Omental fat pad (tissue), 4 donors: ENCODE measurements around the gene ACTG2. TPM values are rescaled to one million over a fixed set of nuclear protein-coding genes. Genes with fewer than 3 reads are reported as not detected.

Experiments used
- ATAC-seq: fragments of 150-250 bp; one replicate; pipeline ENCODE4 v1.9.1; 2016; ENCODE audit warnings: mild to moderate bottlenecking, moderate library complexity; ENCODE audit not compliant: low FRiP score
- DNase-seq: peaks from one replicate; pipeline ENCODE4 v3.0.0-alpha.2; 2019; ENCODE audit warnings: low spot score
- total RNA-seq, 4 donors: library from RNA; depleted of rRNA; stranded (reverse); fragments of >200 nt; gene quantifications; one replicate each; pipeline ENCODE4 v1.1.0, GENCODE V29; 2016
- TF ChIP-seq, protein P1 (sequence below), 3 donors: fragments of 450-650 bp; IDR thresholded peaks; one replicate each; pipeline ENCODE4 v1.5.1; 2016 to 2017; ENCODE audit warnings: antibody characterized with exemption in 3 of 3, mild to moderate bottlenecking in 3 of 3, moderate library complexity in 2 of 3

ACTG2 gene
- total RNA-seq, 4 donors from 2014 or later, result 3.7 to 56.6 (median 7.4) TPM

GRCh38 chr2:73908689-73909652, 16.2 kb downstream of the ACTG2 start:
- DNase-seq (no peak), ATAC-seq (no peak)
- TF ChIP-seq, protein P1, sequence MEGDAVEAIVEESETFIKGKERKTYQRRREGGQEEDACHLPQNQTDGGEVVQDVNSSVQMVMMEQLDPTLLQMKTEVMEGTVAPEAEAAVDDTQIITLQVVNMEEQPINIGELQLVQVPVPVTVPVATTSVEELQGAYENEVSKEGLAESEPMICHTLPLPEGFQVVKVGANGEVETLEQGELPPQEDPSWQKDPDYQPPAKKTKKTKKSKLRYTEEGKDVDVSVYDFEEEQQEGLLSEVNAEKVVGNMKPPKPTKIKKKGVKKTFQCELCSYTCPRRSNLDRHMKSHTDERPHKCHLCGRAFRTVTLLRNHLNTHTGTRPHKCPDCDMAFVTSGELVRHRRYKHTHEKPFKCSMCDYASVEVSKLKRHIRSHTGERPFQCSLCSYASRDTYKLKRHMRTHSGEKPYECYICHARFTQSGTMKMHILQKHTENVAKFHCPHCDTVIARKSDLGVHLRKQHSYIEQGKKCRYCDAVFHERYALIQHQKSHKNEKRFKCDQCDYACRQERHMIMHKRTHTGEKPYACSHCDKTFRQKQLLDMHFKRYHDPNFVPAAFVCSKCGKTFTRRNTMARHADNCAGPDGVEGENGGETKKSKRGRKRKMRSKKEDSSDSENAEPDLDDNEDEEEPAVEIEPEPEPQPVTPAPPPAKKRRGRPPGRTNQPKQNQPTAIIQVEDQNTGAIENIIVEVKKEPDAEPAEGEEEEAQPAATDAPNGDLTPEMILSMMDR (IDR thresholded peaks at IDR 0.05), result no peak

GRCh38 chr2:73910873-73911547, 18.2 kb downstream of the ACTG2 start:
- ATAC-seq (no peak), DNase-seq (no peak)
- TF ChIP-seq, protein P1 (IDR thresholded peaks at IDR 0.05), result no peak

DNA sequence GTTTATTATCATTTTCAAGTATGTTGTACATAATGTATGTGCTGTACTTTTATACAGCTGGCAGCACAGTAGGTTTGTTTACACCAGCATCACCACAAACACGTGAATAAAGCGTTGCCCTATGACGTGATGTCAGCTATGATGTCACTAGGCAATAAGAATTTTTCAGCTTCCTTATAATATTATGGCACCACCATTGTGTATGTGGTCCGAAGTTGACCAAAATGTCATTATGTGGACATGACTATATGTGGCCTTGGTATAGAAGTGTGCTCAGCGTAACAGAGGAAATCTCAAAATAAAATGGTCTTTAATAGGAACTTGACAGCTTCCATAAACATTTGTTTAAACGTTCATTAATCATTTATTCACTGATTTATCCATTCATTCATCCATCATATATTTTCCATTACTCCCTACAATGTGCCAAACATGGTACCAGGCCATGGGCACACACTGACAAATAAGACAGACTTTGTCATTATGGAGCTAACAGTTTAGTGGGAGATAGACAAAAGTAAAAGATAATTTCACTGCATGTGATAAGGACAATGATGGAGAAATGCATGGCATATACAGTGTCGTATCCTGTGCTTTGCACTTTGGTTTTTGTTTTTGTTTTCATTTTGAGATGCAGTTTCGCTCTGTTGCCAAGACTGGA, 18.9 kb downstream of the ACTG2 start:
- TF ChIP-seq, protein P1 (IDR thresholded peaks at IDR 0.05), result no peak
- no peak for ATAC-seq
- DNase-seq, result no peak

- ATAC-seq, result no peak
- DNase-seq, result no peak
- TF ChIP-seq, protein P1 (IDR thresholded peaks at IDR 0.05), result no peak
Measured at GRCh38 chr2:73913414-73914054, 20.7 kb downstream of the ACTG2 start.

DNA sequence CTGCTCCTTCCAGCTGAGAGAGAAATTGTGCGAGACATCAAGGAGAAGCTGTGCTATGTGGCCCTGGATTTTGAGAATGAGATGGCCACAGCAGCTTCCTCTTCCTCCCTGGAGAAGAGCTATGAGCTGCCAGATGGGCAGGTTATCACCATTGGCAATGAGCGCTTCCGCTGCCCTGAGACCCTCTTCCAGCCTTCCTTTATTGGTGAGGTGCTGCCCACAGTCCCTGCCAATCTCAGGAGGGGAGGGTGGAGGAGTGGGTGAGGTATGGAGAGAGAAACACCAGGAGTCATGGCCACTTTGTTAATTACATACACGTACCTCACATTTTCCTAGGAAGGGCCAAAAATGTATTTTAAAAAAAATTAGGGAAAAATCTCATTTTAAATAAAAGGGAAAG, 21.9 kb downstream of the ACTG2 start:
- TF ChIP-seq, protein P1 (IDR thresholded peaks at IDR 0.05), result no peak
- ATAC-seq (no peak), DNase-seq (no peak)

GRCh38 chr2:73915437-73915993, 22.7 kb downstream of the ACTG2 start:
- ATAC-seq, result no peak
- TF ChIP-seq, protein P1 (IDR thresholded peaks at IDR 0.05), result no peak
- no peak for DNase-seq
